ENCODE measurements around the gene CAPN2. TPM values are rescaled to one million over a fixed set of nuclear protein-coding genes. Genes with fewer than 3 reads are reported as not detected.

Gene CAPN2
- polyA plus RNA-seq, 1 experiment = 433 TPM

DNA sequence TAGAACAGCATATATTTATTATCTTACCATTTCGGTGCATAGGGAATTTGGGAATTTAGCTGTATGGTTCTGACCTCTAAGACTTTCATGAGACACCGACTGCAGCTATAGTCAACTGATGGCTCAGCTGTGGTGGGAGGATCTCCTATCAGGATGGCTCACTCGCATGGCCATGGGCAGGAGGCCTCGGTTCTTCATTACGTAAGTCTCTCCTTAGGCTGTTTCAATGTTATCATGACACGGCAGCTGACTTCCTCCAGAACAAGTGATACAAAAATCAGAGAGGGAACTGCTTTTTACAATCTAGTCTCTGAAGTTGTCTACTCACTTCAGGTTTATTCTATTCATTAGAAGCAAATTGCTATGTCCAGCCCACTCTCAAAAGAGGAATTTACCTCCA, 33.5 kb upstream of the CAPN2 start:
- POLR2A ChIA-PET = no interaction called here
- no peak for DNase-seq (ENCODE audit: low read depth, low spot score)
- Histone ChIP-seq H3K9me3 (ENCODE audit: control insufficient read depth, insufficient read depth, low read length) (peaks cover 6% of the 10 kb centered on the region), H3K27me3 (ENCODE audit: control insufficient read depth, insufficient read depth, low read length) (peaks cover 7% of the 10 kb centered on the region), H3K27ac (ENCODE audit: low read depth, low read length) (no peak overlapping the region), H3K4me3 (ENCODE audit: low read depth, low read length) (no peak overlapping the region)
- TF ChIP-seq CTCF (IDR thresholded peaks at IDR 0.05; ENCODE audit: low read depth, low read length) = no peak
- CTCF ChIA-PET = interaction anchor here (1.2 to 12.9 kb wide), 2 partner anchors 546 to 589 kb away, joined by 4 to 225 read pairs; no protein-coding TSS in a partner anchor

- DNase-seq (ENCODE audit: low read depth, low spot score) = no peak
- Histone ChIP-seq H3K4me3 (ENCODE audit: low read depth, low read length) (no peak overlapping the region), H3K27me3 (ENCODE audit: control insufficient read depth, insufficient read depth, low read length) (peaks cover 10% of the 10 kb centered on the region), H3K9me3 (ENCODE audit: control insufficient read depth, insufficient read depth, low read length) (no peaks in the 10 kb centered on the region), H3K27ac (ENCODE audit: low read depth, low read length) (no peak overlapping the region)
- TF ChIP-seq CTCF (IDR thresholded peaks at IDR 0.05; ENCODE audit: low read depth, low read length) = no peak
- ChIA-PET POLR2A (no interaction called here), CTCF (interaction anchor here (0.6 to 12.9 kb wide), 2 partner anchors 180 to 548 kb away, joined by 3 to 225 read pairs; no protein-coding TSS in a partner anchor)
Measured at GRCh38 chr1:223680188-223680587, 32.2 kb upstream of the CAPN2 start.

GRCh38 chr1:223682502-223682901, 29.8 kb upstream of the CAPN2 start:
- Histone ChIP-seq H3K27ac (ENCODE audit: low read depth, low read length) (no peak overlapping the region), H3K9me3 (ENCODE audit: control insufficient read depth, insufficient read depth, low read length) (no peaks in the 10 kb centered on the region), H3K27me3 (ENCODE audit: control insufficient read depth, insufficient read depth, low read length) (peaks cover 19% of the 10 kb centered on the region), H3K4me3 (ENCODE audit: low read depth, low read length) (no peak overlapping the region)
- ChIA-PET POLR2A (no interaction called here), CTCF (interaction anchor here (1.2 to 12.9 kb wide), 5 partner anchors 16 to 593 kb away, joined by 3 to 225 read pairs (median 15); no protein-coding TSS in a partner anchor)
- DNase-seq (ENCODE audit: low read depth, low spot score) = no peak
- TF ChIP-seq CTCF (IDR thresholded peaks at IDR 0.05; ENCODE audit: low read depth, low read length) = no peak

GRCh38 chr1:223683586-223684487, 28.5 kb upstream of the CAPN2 start:
- H3K4me3 ChIP-seq (ENCODE audit: low read depth, low read length) = no peak overlapping the region
- DNase-seq (ENCODE audit: low read depth, low spot score) = no peak
- no peaks in the 10 kb centered on the region for H3K9me3 ChIP-seq (ENCODE audit: control insufficient read depth, insufficient read depth, low read length)
- POLR2A ChIA-PET = no interaction called here
- CTCF ChIA-PET = interaction anchor here (0.8 to 12.9 kb wide), 14 partner anchors 9 to 891 kb away, joined by 3 to 225 read pairs (median 4); no protein-coding TSS in a partner anchor
- TF ChIP-seq CTCF (IDR thresholded peaks at IDR 0.05; ENCODE audit: low read depth, low read length) = peak; percentile 79
- no peak overlapping the region for H3K27ac ChIP-seq (ENCODE audit: low read depth, low read length)
- H3K27me3 ChIP-seq (ENCODE audit: control insufficient read depth, insufficient read depth, low read length) = peaks cover 17% of the 10 kb centered on the region

GRCh38 chr1:223684488-223684792, 27.9 kb upstream of the CAPN2 start:
- H3K27ac ChIP-seq (ENCODE audit: low read depth, low read length) = no peak overlapping the region
- H3K27me3 ChIP-seq (ENCODE audit: control insufficient read depth, insufficient read depth, low read length) = peaks cover 14% of the 10 kb centered on the region
- CTCF ChIA-PET = interaction anchor here (0.7 to 12.9 kb wide), 10 partner anchors 10 to 1220 kb away, joined by 3 to 225 read pairs (median 4); no protein-coding TSS in a partner anchor
- TF ChIP-seq CTCF (IDR thresholded peaks at IDR 0.05; ENCODE audit: low read depth, low read length) = no peak
- no peak for DNase-seq (ENCODE audit: low read depth, low spot score)
- POLR2A ChIA-PET = no interaction called here
- H3K4me3 ChIP-seq (ENCODE audit: low read depth, low read length) = no peak overlapping the region
- no peaks in the 10 kb centered on the region for H3K9me3 ChIP-seq (ENCODE audit: control insufficient read depth, insufficient read depth, low read length)
